OCI-LY3 (cell line): ENCODE data around the gene KDM2A.
A peak's percentile ranks its signal among the peaks of the same experiment; 100 is the strongest.

Experiments used
- H2AFZ ChIP-seq: fragments of 200-600, 300-600 bp; shearing (Covaris generic); 2 replicates; pipeline ENCODE4 v1.6.0; 2014; ENCODE audit warnings: antibody characterized with exemption, low read depth, low read length
- H3K27ac ChIP-seq: fragments of 200-600, 300-600 bp; sonication (generic); 2 replicates; pipeline ENCODE4 v1.5.1; 2014; ENCODE audit warnings: mild to moderate bottlenecking, low read length, moderate library complexity, mixed read lengths
- H3K27me3 ChIP-seq: fragments of 200-600, 300-600 bp; sonication (generic); 2 replicates; pipeline ENCODE4 v1.6.1; 2014; ENCODE audit warnings: low read depth, low read length, mixed read lengths
- H3K36me3 ChIP-seq: fragments of 200-600, 300-600 bp; sonication (generic); replicated peaks from 2 replicates; pipeline ENCODE3; 2014; ENCODE audit warnings: low read depth, low read length, mixed read lengths
- H3K4me1 ChIP-seq: fragments of 300-600, 200-600 bp; sonication (generic); 2 replicates; pipeline ENCODE4 v1.6.1; 2014; ENCODE audit warnings: low read length, mixed read lengths
- H3K4me2 ChIP-seq: fragments of 200-600, 300-600 bp; sonication (generic); 2 replicates; pipeline ENCODE4 v1.6.1; 2014; ENCODE audit warnings: low read length, mixed read lengths
- H3K4me3 ChIP-seq: fragments of 300-600, 200-600 bp; sonication (generic); 2 replicates; pipeline ENCODE4 v1.5.1; 2014; ENCODE audit warnings: antibody characterized with exemption, mild to moderate bottlenecking, low read length, moderate library complexity
- H3K79me2 ChIP-seq: fragments of 300-600, 200-600 bp; shearing (Covaris generic); 2 replicates; pipeline ENCODE4 v1.6.1; 2014; ENCODE audit warnings: mild to moderate bottlenecking, low read length, mixed read lengths
- H3K9ac ChIP-seq: fragments of 300-600, 200-600 bp; shearing (Covaris generic); 2 replicates; pipeline ENCODE4 v1.6.0; 2014; ENCODE audit warnings: mild to moderate bottlenecking, low read length, moderate library complexity
- H3K9me3 ChIP-seq: fragments of 200-600, 300-600 bp; shearing (Covaris generic); 2 replicates; pipeline ENCODE4 v1.6.1; 2014; ENCODE audit warnings: low read length, mixed read lengths; ENCODE audit not compliant: insufficient read depth
- H4K20me1 ChIP-seq: fragments of 200-600, 300-600 bp; sonication (generic); 2 replicates; pipeline ENCODE4 v1.6.1; 2016; ENCODE audit warnings: low read length, mixed read lengths; ENCODE audit not compliant: insufficient read depth
- CTCF ChIP-seq: fragments of 200-600, 300-600 bp; sonication (generic); IDR thresholded peaks from 2 replicates; pipeline ENCODE4 v1.5.1; 2014; ENCODE audit warnings: antibody characterized with exemption, low read length, low read depth
- EZH2phosphoT487 ChIP-seq: fragments of 200-600 bp; shearing (Covaris generic); IDR thresholded peaks from 2 replicates; pipeline ENCODE4 v1.6.1; 2018; ENCODE audit warnings: antibody characterized with exemption, mixed run types, low read depth

KDM2A gene

GRCh38 chr11:67239783-67240575 is 120.9 kb downstream of the KDM2A start:
- no peaks in the 10 kb centered on the region for H3K9me3 ChIP-seq
- peaks cover 46% of the 10 kb centered on the region for H3K36me3 ChIP-seq
- H3K4me3 ChIP-seq: peak overlapping the region; percentile 82
- H3K9ac ChIP-seq: peak overlapping the region; percentile 90
- H4K20me1 ChIP-seq: peaks cover 62% of the 10 kb centered on the region
- peaks cover 93% of the 10 kb centered on the region for H3K79me2 ChIP-seq
- peak overlapping the region; percentile 91 for H3K27ac ChIP-seq
- no peak overlapping the region for H2AFZ ChIP-seq
- H3K4me1 ChIP-seq: peaks cover 37% of the 10 kb centered on the region
- no peak for TF ChIP-seq EZH2phosphoT487
- no peak for TF ChIP-seq CTCF
- H3K27me3 ChIP-seq: no peaks in the 10 kb centered on the region
- H3K4me2 ChIP-seq: peak overlapping the region; percentile 80

GRCh38 chr11:67240576-67241389 is 121.7 kb downstream of the KDM2A start:
- Histone ChIP-seq H3K79me2 (peaks cover 97% of the 10 kb centered on the region), H3K9me3 (no peaks in the 10 kb centered on the region), H3K9ac (peak overlapping the region; percentile 90), H4K20me1 (peaks cover 63% of the 10 kb centered on the region), H3K4me1 (peaks cover 37% of the 10 kb centered on the region), H3K4me3 (peak overlapping the region; percentile 82), H2AFZ (no peak overlapping the region), H3K27me3 (no peaks in the 10 kb centered on the region), H3K27ac (peak overlapping the region; percentile 91), H3K4me2 (peak overlapping the region; percentile 80), H3K36me3 (peaks cover 53% of the 10 kb centered on the region)
- TF ChIP-seq CTCF (no peak), EZH2phosphoT487 (no peak)

- Histone ChIP-seq H2AFZ (no peak overlapping the region), H4K20me1 (peaks cover 56% of the 10 kb centered on the region), H3K27me3 (no peaks in the 10 kb centered on the region), H3K9ac (peak overlapping the region; percentile 90), H3K4me3 (peak overlapping the region; percentile 82), H3K27ac (peak overlapping the region; percentile 47), H3K4me2 (peak overlapping the region; percentile 80), H3K4me1 (peaks cover 37% of the 10 kb centered on the region), H3K36me3 (peaks cover 58% of the 10 kb centered on the region), H3K9me3 (no peaks in the 10 kb centered on the region), H3K79me2 (peaks cover 92% of the 10 kb centered on the region)
- no peak for TF ChIP-seq CTCF
- no peak for TF ChIP-seq EZH2phosphoT487
Observed at GRCh38 chr11:67242548-67242947, 123.5 kb downstream of the KDM2A start.

- no peaks in the 10 kb centered on the region for H3K9me3 ChIP-seq
- H2AFZ ChIP-seq: no peak overlapping the region
- no peak for TF ChIP-seq EZH2phosphoT487
- no peak for TF ChIP-seq CTCF
- peak overlapping the region; percentile 80 for H3K4me2 ChIP-seq
- H3K27ac ChIP-seq: peak overlapping the region; percentile 47
- peaks cover 36% of the 10 kb centered on the region for H3K4me1 ChIP-seq
- no peaks in the 10 kb centered on the region for H3K27me3 ChIP-seq
- H3K9ac ChIP-seq: peak overlapping the region; percentile 90; the same call in 1 of the 2 replicates
- H3K79me2 ChIP-seq: peaks cover 93% of the 10 kb centered on the region
- peaks cover 62% of the 10 kb centered on the region for H3K36me3 ChIP-seq
- H4K20me1 ChIP-seq: peaks cover 59% of the 10 kb centered on the region
- H3K4me3 ChIP-seq: peak overlapping the region; percentile 82
Observed at GRCh38 chr11:67243051-67243450, 124.0 kb downstream of the KDM2A start.
